ENCODE measurements around the gene PGAP2.
"Not testable (repeated sequence)": the region's sequence is repeated elsewhere in the genome, so short reads cannot be mapped to it uniquely, and the experiment has no call there.

Gene PGAP2

DNA sequence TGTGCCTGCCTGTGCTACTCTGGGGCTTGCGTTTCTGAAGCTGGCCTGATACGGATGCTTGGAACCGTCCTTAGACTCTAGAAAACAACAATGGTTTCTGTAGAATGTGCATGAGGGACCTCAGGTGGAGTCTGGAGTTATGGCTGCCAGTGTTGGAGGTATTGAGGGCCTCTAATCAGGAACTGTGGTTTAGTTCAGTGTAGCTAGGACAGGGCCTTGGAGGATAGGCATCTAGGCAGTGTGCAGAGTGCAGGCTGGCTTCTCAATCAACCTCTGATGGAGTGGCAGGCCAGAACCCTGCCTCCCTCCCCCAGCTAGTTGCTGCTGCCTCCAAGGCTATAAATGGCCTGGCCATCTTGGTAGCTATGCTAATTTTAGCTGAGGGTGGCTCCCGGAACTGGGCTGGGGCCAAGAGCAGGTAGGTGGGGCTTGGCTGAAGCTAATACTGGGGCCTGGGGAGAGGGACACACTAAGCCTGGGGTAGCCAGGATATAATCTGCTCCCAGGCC, 51.1 kb downstream of the PGAP2 start:
- no peak for DNase-seq

DNA sequence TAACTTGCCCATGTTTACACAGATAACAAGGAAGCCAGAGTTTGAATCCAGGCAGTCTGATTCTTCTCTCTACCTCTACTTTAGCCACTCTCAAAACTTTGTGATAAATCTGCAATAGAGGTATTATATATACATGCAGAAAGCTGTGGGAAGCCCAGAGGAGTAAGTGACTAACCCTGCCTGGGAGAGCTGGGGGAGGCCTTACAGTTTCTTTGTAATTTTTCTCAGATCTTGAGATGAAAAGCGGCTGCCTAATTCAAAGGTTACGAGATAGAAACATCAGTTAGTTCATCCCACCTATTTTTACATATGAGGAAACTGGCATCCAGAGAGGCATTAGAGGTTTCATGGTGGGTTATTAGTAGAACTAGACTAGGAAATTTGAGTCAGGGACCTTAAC, 52.0 kb downstream of the PGAP2 start:
- DNase-seq, result no peak

DNA sequence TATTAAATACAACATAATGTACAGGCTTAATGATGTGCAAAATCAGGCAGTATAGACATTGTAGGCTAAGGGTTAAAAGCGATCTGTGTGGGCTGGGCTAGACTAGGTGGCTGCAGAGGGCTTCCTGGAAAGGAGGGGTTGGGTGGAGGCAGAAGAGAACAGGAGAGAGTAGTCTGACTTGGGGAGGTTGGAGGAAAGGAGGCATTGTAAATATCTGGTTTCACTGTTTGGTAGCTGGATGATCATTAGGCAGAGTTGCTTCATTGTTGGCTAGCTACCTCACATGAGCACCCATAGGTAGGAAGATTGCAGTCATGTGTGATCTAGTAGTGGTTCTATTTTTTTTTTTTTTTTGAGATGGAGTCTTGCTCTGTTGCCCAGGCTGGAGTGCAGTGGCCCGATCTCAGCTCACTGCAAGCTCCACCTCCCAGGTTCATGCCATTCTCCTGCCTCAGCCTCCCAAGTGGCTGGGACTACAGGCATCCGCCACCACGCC, 52.6 kb downstream of the PGAP2 start:
- not testable (repeated sequence) for DNase-seq

DNA sequence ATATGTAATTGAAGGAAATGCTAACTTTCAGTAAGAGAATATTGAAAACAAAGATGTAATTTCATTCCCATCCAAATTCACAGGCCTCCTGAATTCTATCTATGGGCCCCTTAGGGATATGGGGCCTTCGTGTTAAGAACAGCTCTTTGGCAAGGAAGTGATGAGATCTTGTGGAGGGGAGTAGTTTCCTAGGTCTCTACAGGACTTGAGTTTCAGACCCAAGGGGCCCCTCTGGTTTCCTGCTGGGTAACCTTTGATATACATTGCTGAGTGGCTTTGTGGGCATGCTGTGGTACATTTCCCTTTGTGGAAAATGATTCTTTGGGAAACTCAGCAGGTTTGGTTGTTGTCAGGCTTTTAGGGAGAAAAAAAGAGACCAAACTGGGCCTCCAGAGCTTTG, 53.3 kb downstream of the PGAP2 start:
- DNase-seq, result no peak

DNA sequence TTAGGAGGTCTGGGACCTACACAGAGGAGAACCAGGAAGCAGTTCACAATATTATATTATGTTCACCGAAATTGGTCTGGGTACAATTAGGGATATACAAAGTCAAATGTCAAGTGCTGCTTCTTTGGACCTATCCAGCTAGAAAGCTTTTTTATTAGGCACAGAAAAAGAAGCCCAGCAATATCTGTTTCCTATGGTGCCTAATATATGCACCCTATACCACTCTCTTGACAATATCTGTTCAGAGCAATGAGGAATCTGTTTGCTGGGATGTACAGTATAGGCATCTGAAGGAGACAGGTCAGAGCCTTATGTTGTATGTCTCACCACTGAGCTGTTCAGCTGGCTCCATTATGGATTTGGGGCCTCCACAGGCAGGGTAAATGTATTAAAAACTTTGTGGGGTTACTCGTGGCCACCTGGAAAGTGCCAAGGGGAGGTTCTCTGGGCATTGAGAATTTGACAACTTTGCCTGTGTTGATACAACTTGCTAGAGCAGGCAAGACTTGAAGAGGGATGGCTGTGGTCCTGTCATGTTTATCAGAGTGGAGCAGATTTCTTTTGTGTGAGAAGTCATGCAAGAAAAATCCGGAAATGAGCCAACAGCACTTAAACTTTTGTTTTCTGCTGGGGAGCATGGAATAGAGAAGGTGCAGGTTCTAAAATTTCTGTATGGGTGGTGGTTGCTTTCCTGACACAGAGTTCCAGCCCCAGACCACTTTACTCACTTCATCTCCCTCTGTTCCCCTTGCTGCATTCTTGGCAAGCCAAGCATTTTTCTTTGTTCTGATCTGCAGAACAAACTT, 57.2 kb downstream of the PGAP2 start:
- no peak for DNase-seq

DNA sequence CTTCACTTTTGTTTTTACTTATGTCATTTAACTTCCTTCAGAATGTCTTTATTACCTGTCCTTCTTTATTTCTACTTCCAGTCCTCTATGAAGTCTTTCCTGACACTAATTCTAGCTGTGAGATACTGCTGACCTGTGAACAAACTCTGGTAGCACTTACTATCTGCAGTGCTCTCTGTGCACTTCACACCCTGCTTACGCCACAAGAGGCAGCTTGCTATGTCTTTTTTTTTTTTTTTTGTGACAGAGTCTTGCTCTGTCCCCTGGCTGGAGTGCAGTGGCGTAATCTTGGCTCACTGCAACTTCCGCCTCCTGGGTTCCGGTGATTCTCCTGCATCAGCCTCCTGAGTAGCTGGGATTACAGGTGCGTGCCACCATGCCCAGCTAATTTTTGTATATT, 57.8 kb downstream of the PGAP2 start:
- no peak for DNase-seq

DNA sequence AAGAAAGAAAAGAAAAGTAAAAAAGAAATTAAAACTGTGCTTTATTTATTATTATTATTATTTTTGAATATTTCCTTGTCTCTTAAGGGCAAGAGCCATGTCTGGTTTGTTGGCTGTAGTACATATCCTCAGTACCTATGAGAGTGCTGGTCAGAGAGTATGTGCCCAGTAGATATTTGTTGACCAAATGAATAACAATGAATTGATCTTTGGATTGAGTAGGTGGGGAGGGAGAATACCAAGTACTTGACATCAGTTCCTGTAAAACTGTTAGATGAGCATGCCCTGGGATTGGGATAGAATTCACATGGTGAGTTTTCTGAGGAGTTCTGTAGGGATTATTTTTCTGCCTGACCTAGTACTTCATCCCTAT, 58.5 kb downstream of the PGAP2 start:
- DNase-seq, result no peak

DNA sequence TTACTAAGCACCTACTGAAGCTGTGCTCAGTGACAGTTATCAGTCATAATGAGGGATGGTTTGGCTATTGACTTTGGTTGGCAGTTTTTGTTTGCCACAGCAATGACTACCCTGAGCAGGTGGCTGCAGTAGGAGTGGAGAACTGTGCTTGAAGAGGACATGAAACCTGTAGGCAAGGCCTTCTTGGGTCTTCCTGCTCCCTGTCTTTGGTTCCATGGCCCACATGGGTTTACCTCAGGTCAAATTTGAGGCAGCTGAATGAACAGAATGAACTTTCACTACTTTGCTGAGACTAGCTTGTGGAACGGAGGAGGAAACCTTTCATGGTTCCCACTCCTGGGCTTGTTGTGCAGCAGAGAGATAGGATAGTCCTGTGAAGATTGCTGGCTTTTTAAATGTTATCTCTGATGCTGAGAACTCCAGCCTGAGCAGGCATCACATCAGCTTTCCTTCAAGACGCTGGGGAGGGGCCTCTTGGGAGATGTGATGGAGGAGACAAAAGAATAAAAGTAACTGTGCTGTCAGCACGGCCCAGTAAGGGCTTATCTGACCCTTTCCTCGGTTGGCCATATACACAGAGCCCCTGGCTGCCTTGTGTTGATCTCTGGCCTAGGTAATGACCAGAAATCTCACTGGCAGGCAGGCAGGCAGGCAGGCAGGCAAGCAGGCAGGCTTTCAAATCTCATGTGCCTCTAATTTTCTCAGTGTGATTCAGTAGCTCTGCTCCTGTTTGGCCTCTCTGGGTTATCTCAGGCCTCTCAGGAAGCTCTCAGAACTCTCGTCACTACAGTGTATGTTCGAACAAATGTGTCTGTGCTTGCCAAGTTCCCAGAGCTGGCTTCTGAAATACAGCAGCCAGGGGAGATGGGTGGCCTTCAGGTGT, 59.1 kb downstream of the PGAP2 start:
- DNase-seq, result no peak

DNA sequence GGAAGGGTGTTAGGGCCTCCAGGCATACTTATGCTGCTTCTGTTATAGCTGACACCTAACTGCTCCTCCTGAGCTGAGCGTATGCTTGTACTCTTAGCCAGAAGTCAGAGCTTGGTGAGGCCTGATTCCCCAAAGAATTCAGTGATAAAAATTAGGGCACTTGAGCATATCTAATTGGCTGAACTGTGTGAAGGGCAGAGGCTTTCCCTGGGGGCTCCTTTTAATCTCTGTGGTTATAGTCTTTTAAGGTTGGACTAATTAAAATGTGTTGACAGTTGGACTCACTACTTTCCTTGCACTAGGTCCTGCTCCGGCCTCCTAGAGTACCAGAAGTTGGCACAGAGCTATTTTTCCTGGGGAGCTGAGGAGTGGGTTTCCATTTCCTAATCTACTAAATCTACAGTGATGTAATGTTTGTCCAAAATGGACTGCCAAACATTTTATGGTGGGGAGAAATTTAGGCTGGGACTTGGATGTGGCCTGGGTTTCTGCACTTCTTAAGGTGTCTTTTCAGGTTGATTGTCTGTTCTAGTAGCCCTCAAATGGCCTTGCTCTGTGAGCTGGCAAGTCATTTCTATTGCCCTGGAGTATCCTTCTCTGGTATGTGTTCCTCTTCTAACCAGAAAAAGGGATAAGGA, 65.5 kb downstream of the PGAP2 start:
- DNase-seq, result no peak

Measured in NCI-H446 treated with DMSO at 0.1 percent for 48 hours (cell line).